T follicular helper cell (primary cell): Measurements from ENCODE around the gene OR5K3.

Experiments used
- DNase-seq: peaks from one replicate; pipeline ENCODE4 v3.0.0-alpha.2; 2020; ENCODE audit warnings: low read depth

OR5K3 gene

DNA sequence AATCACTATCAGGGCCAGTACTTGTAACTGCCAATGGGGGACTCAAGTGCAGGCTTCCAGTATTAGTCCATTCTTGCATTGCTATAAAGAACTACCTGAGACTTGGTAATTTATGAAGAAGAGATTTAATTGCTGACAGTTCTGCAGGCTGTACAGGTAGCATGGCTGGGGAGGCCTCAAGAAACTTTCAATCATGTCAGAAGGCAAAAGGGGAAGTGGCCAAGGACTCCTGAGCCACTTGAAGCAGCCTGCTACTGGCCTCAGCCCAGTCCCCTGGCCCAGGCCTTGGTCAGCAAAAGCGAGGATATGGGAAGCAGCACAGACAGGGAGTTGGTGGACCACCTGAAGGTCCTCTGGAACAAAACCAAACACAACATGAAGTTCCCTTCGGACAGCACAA, 43.3 kb downstream of the OR5K3 start:
- no peak for DNase-seq

DNA sequence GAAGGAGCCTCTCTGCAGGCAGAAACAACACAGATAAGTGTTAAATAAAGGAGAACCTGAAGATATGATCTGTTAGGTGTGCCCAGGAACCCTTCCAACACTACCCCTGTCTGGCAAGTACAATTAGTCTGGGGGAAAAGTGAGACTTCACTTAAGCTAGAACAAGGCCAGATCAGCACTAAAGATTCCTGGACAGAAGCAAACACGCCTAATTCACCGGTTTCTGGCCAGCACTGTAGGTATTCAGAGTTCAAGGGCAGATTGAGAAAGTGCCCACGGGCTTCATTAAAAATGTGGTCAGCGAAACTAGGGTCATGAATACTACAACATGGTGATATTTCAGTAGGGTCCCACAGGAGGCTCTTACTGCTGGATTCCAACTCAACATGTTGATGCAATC, 43.9 kb downstream of the OR5K3 start:
- no peak for DNase-seq

DNA sequence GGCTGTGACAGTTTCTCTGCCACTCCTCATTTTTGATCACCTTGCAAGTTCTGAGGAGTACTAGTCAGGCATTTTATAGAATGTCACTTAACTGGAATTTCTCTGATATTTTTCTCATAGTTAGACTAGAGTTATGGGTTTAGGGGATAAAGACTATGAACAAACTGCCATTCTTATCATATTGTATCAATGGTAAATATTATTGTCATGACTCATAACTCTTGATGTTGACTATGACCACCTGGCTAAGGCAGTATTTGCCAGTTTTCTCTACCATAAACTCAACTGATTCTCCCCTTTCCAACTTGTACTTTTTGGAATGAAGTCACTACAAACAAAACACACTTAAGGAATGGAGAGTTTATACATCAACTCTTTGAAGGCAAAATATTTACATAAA, 49.8 kb downstream of the OR5K3 start:
- DNase-seq: no peak
